ENCODE measurements around the gene LENG8. TPM values are rescaled to one million over a fixed set of nuclear protein-coding genes. Genes with fewer than 3 reads are reported as not detected.

LENG8 gene
- polyA plus RNA-seq, 3 donors: 3.6 to 341 (median 5.8) TPM

GRCh38 chr19:54448040-54448773, 792 bp upstream of the LENG8 start:
- Mint-ChIP-seq H3K36me3 (peaks cover 43 to 63% of the 10 kb centered on the region in 2 donors), H3K27ac (peak overlapping the region; percentile 99 to 100 (median 100)), H3K4me1 (peaks cover 35% of the 10 kb centered on the region), H3K4me3 (peak overlapping the region; percentile 98 to 99), H3K9me3 (peaks cover 0 to 5% (median 0%) of the 10 kb centered on the region in 7 donors), H3K27me3 (ENCODE audit: low read depth in 3 of 3) (peaks cover 0 to 3% (median 2%) of the 10 kb centered on the region in 3 donors)
- Histone ChIP-seq H3K9ac (ENCODE audit: insufficient read depth, low read length, poor library complexity, severe bottlenecking) (peak overlapping the region; percentile 87), H3K36me3 (replicated peaks in 1 of 2; ENCODE audit: control insufficient read depth in 1 of 2, insufficient read depth in 2 of 2, low read length in 2 of 2) (peaks cover 27 to 35% of the 10 kb centered on the region in 2 donors), H3K9me3 (replicated peaks in 1 of 2; ENCODE audit: control insufficient read depth in 1 of 2, insufficient read depth in 1 of 2, low read length in 2 of 2) (no peaks in the 10 kb centered on the region), H2AFZ (ENCODE audit: insufficient read depth, low read depth, low read length, poor library complexity, severe bottlenecking) (peak overlapping the region; percentile 76), H3K79me2 (ENCODE audit: insufficient read depth, low read length) (peaks cover 72% of the 10 kb centered on the region), H3K27me3 (ENCODE audit: control insufficient read depth in 2 of 2, insufficient read depth in 2 of 2, low read length in 2 of 2) (no peaks in the 10 kb centered on the region), H3K4me2 (replicated peaks; ENCODE audit: extremely low read depth, low read length, poor library complexity, severe bottlenecking) (peak overlapping the region; percentile 92), H3K4me1 (ENCODE audit: control insufficient read depth in 1 of 2, insufficient read depth in 2 of 2, low read length in 2 of 2) (peaks cover 35 to 39% of the 10 kb centered on the region in 2 donors), H3K4me3 (replicated peaks in 1 of 3; ENCODE audit: low read depth in 2 of 3, low read length in 3 of 3) (peak overlapping the region; percentile 57 to 90 (median 69)), H4K20me1 (ENCODE audit: insufficient read depth, low read length) (peaks cover 37% of the 10 kb centered on the region), H3K27ac (ENCODE audit: low read depth in 1 of 2, low read length in 2 of 2) (peak overlapping the region; percentile 95 to 98)
- intact Hi-C loops (cut with micrococcal nuclease): loop anchor here (2.0 to 10.0 kb wide), 3 partner anchors 15 to 253 kb away; partner anchors contain the start of genes LENG9 (in 1 of the 2) and TSEN34 (in 1 of the 2)
- WGBS (ENCODE audit: insufficient coverage): 0% methylated on average over 31 of the region's 34 CpGs
- peak; percentile 48 to 86 (median 71) for DNase-seq
- no peak for TF ChIP-seq CTCF (IDR thresholded peaks at IDR 0.05)

GRCh38 chr19:54449701-54450069, 686 bp downstream of the LENG8 start:
- peaks cover 49 to 63% of the 10 kb centered on the region in 2 donors for H3K36me3 Mint-ChIP-seq
- peaks cover 52% of the 10 kb centered on the region for H4K20me1 ChIP-seq (ENCODE audit: insufficient read depth, low read length)
- DNase-seq: no peak

More at GRCh38 chr19:54449701-54450069, 686 bp downstream of the LENG8 start:
- intact Hi-C loops (cut with micrococcal nuclease): loop anchor here (2.0 to 10.0 kb wide), 3 partner anchors 13 to 255 kb away; partner anchors contain the start of genes LENG9 (in 1 of the 2) and TSEN34 (in 1 of the 2)
- no peak for TF ChIP-seq CTCF (IDR thresholded peaks at IDR 0.05)
- WGBS (ENCODE audit: insufficient coverage): 3% methylated on average over 21 of the region's 21 CpGs
- H3K27ac ChIP-seq (ENCODE audit: low read depth in 1 of 2, low read length in 2 of 2): peak overlapping the region; percentile 95 to 98
- Mint-ChIP-seq H3K9me3 (peaks cover 0 to 5% (median 0%) of the 10 kb centered on the region in 7 donors), H3K4me1 (peaks cover 35% of the 10 kb centered on the region), H3K27me3 (ENCODE audit: low read depth in 3 of 3) (peaks cover 0 to 3% (median 2%) of the 10 kb centered on the region in 3 donors), H3K4me3 (peak overlapping the region; percentile 98 to 99), H3K27ac (peak overlapping the region; percentile 96 to 100 (median 100))
- peak overlapping the region; percentile 57 to 90 (median 69) for H3K4me3 ChIP-seq (replicated peaks in 1 of 3; ENCODE audit: low read depth in 2 of 3, low read length in 3 of 3)
- peaks cover 41 to 48% of the 10 kb centered on the region in 2 donors for H3K36me3 ChIP-seq (replicated peaks in 1 of 2; ENCODE audit: control insufficient read depth in 1 of 2, insufficient read depth in 2 of 2, low read length in 2 of 2)
- peaks cover 83% of the 10 kb centered on the region for H3K79me2 ChIP-seq (ENCODE audit: insufficient read depth, low read length)
- H3K27me3 ChIP-seq (ENCODE audit: control insufficient read depth in 2 of 2, insufficient read depth in 2 of 2, low read length in 2 of 2): no peaks in the 10 kb centered on the region
- H3K9me3 ChIP-seq (replicated peaks in 1 of 2; ENCODE audit: control insufficient read depth in 1 of 2, insufficient read depth in 1 of 2, low read length in 2 of 2): no peaks in the 10 kb centered on the region
- peak overlapping the region; percentile 76 for H2AFZ ChIP-seq (ENCODE audit: insufficient read depth, low read depth, low read length, poor library complexity, severe bottlenecking)
- peak overlapping the region; percentile 92 for H3K4me2 ChIP-seq (replicated peaks; ENCODE audit: extremely low read depth, low read length, poor library complexity, severe bottlenecking)
- peak overlapping the region; percentile 87 for H3K9ac ChIP-seq (ENCODE audit: insufficient read depth, low read length, poor library complexity, severe bottlenecking)
- H3K4me1 ChIP-seq (ENCODE audit: control insufficient read depth in 1 of 2, insufficient read depth in 2 of 2, low read length in 2 of 2): peaks cover 35 to 39% of the 10 kb centered on the region in 2 donors

All from CD14-positive monocyte (primary cell).